ENCODE results near the gene KLLN.
A peak's percentile ranks its signal among the peaks of the same experiment; 100 is the strongest.
"Not testable (repeated sequence)": the region's sequence is repeated elsewhere in the genome, so short reads cannot be mapped to it uniquely, and the experiment has no call there.

The KLLN gene

GRCh38 chr10:87865241-87865881 lies 2.0 kb upstream of the KLLN start:
- Histone ChIP-seq H3K23ac (ENCODE audit: low read length in 2 of 2) (no peak overlapping the region), H3K9ac (ENCODE audit: low read length) (peak overlapping the region; percentile 97), H4K91ac (ENCODE audit: low read length) (no peak overlapping the region), H3K27ac (ENCODE audit: low read length, poor library complexity, severe bottlenecking) (no peak overlapping the region), H3K27me3 (ENCODE audit: control insufficient read depth in 1 of 2, insufficient read depth in 1 of 2, low read length in 2 of 2) (no peaks in the 10 kb centered on the region), H3K79me1 (replicated peaks; ENCODE audit: low read length, poor library complexity, severe bottlenecking) (no peaks in the 10 kb centered on the region), H3K9me3 (ENCODE audit: control insufficient read depth, low read length) (no peaks in the 10 kb centered on the region), H3K36me3 (ENCODE audit: control insufficient read depth in 1 of 2, insufficient read depth in 2 of 2, low read depth in 1 of 2, low read length in 2 of 2) (peaks cover 0 to 3% of the 10 kb centered on the region in 2 experiments), H2AK5ac (ENCODE audit: low read length, severe bottlenecking) (no peak overlapping the region), H4K8ac (ENCODE audit: low read length) (no peak overlapping the region), H2BK15ac (ENCODE audit: low read depth, poor library complexity, severe bottlenecking) (no peak overlapping the region), H2BK12ac (ENCODE audit: low read length in 2 of 2) (no peak overlapping the region), H2BK120ac (ENCODE audit: low read depth, low read length) (no peak overlapping the region), H3K4ac (ENCODE audit: low read depth in 1 of 2, low read length in 2 of 2) (no peak overlapping the region), H3K4me3 (ENCODE audit: insufficient read depth in 1 of 2, low read depth in 1 of 2, low read length in 2 of 2) (peak overlapping the region in 1 of 2 experiments; percentile 95), H3K4me2 (ENCODE audit: low read length, poor library complexity, severe bottlenecking) (peak overlapping the region; percentile 84), H3K4me1 (ENCODE audit: control insufficient read depth, insufficient read depth, low read depth, low read length) (peaks cover 9% of the 10 kb centered on the region), H2AFZ (ENCODE audit: low read depth, low read length) (no peak overlapping the region), H2BK5ac (ENCODE audit: low read depth, low read length, poor library complexity, severe bottlenecking) (no peak overlapping the region), H3K18ac (ENCODE audit: low read depth in 1 of 2, low read length in 2 of 2) (no peak overlapping the region), H3K14ac (ENCODE audit: low read length in 2 of 2) (no peak overlapping the region)
- WGBS = 27% methylated on average over 4 of the region's 4 CpGs
- no peak for DNase-seq

DNA sequence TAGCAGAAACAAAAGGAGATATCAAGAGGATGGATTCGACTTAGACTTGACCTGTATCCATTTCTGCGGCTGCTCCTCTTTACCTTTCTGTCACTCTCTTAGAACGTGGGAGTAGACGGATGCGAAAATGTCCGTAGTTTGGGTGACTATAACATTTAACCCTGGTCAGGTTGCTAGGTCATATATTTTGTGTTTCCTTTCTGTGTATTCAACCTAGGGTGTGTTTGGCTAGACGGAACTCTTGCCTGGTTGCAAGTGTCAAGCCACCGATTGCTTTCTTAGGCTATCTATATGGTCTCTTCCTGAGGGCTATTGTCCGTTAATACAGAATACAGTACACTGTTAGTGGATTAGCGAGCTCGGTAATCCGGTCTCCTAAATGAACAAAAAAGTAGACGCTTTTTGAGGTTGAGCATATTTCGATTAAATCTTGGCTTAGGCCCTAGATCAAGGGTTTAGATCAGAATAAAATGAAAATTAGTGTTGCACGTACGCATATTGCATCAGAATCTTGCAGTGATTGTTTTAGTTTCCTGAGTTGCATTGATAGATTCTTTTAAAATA lies 1.2 kb upstream of the KLLN start:
- peak; percentile 29 for DNase-seq
- WGBS = under 1% methylated on average over 14 of the region's 16 CpGs

DNA sequence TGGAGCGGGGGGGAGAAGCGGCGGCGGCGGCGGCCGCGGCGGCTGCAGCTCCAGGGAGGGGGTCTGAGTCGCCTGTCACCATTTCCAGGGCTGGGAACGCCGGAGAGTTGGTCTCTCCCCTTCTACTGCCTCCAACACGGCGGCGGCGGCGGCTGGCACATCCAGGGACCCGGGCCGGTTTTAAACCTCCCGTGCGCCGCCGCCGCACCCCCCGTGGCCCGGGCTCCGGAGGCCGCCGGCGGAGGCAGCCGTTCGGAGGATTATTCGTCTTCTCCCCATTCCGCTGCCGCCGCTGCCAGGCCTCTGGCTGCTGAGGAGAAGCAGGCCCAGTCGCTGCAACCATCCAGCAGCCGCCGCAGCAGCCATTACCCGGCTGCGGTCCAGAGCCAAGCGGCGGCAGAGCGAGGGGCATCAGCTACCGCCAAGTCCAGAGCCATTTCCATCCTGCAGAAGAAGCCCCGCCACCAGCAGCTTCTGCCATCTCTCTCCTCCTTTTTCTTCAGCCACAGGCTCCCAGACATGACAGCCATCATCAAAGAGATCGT lies 690 bp upstream of the KLLN start:
- H3K79me1 ChIP-seq (replicated peaks; ENCODE audit: low read length, poor library complexity, severe bottlenecking); H3K36me3 ChIP-seq (ENCODE audit: control insufficient read depth in 1 of 2, insufficient read depth in 2 of 2, low read depth in 1 of 2, low read length in 2 of 2); H3K27ac ChIP-seq (ENCODE audit: low read length, poor library complexity, severe bottlenecking); H3K9me3 ChIP-seq (ENCODE audit: control insufficient read depth, low read length); H2AK5ac ChIP-seq (ENCODE audit: low read length, severe bottlenecking); H2AFZ ChIP-seq (ENCODE audit: low read depth, low read length); H3K27me3 ChIP-seq (ENCODE audit: control insufficient read depth in 1 of 2, insufficient read depth in 1 of 2, low read length in 2 of 2); H3K4me1 ChIP-seq (ENCODE audit: control insufficient read depth, insufficient read depth, low read depth, low read length); H2BK5ac ChIP-seq (ENCODE audit: low read depth, low read length, poor library complexity, severe bottlenecking): not testable (repeated sequence)
- Histone ChIP-seq H3K23ac (ENCODE audit: low read length in 2 of 2) (peak overlapping the region in 1 of 2 experiments; percentile 96), H3K14ac (ENCODE audit: low read length in 2 of 2) (peak overlapping the region in 1 of 2 experiments; percentile 71), H2BK120ac (ENCODE audit: low read depth, low read length) (peak overlapping the region; percentile 82), H3K9ac (ENCODE audit: low read length) (peak overlapping the region; percentile 97), H3K4ac (ENCODE audit: low read depth in 1 of 2, low read length in 2 of 2) (peak overlapping the region; percentile 35 to 99), H4K91ac (ENCODE audit: low read length) (peak overlapping the region; percentile 84), H3K18ac (ENCODE audit: low read depth in 1 of 2, low read length in 2 of 2) (peak overlapping the region; percentile 94 to 98), H3K4me2 (ENCODE audit: low read length, poor library complexity, severe bottlenecking) (peak overlapping the region; percentile 35), H2BK15ac (ENCODE audit: low read depth, poor library complexity, severe bottlenecking) (peak overlapping the region; percentile 96), H4K8ac (ENCODE audit: low read length) (peak overlapping the region; percentile 79), H2BK12ac (ENCODE audit: low read length in 2 of 2) (peak overlapping the region; percentile 54 to 63), H3K4me3 (ENCODE audit: insufficient read depth in 1 of 2, low read depth in 1 of 2, low read length in 2 of 2) (peak overlapping the region; percentile 85 to 100)
- WGBS = under 1% methylated on average over 32 of the region's 47 CpGs
- peak; percentile 47 for DNase-seq

More for the DNA sequence above, 1.2 kb upstream of the KLLN start:
- H3K4me2 ChIP-seq (ENCODE audit: low read length, poor library complexity, severe bottlenecking) = peak overlapping the region; percentile 35
- H4K8ac ChIP-seq (ENCODE audit: low read length) = no peak overlapping the region
- no peak overlapping the region for H2BK120ac ChIP-seq (ENCODE audit: low read depth, low read length)
- peak overlapping the region; percentile 85 to 95 for H3K4me3 ChIP-seq (ENCODE audit: insufficient read depth in 1 of 2, low read depth in 1 of 2, low read length in 2 of 2)
- peak overlapping the region in 1 of 2 experiments; percentile 96 for H3K23ac ChIP-seq (ENCODE audit: low read length in 2 of 2)
- no peak overlapping the region for H4K91ac ChIP-seq (ENCODE audit: low read length)
- peak overlapping the region in 1 of 2 experiments; percentile 63 for H2BK12ac ChIP-seq (ENCODE audit: low read length in 2 of 2)
- no peak overlapping the region for H2AFZ ChIP-seq (ENCODE audit: low read depth, low read length)
- no peaks in the 10 kb centered on the region for H3K79me1 ChIP-seq (replicated peaks; ENCODE audit: low read length, poor library complexity, severe bottlenecking)
- peak overlapping the region in 1 of 2 experiments; percentile 82 for H3K4ac ChIP-seq (ENCODE audit: low read depth in 1 of 2, low read length in 2 of 2)
- H3K4me1 ChIP-seq (ENCODE audit: control insufficient read depth, insufficient read depth, low read depth, low read length) = peaks cover 9% of the 10 kb centered on the region
- H3K27ac ChIP-seq (ENCODE audit: low read length, poor library complexity, severe bottlenecking) = no peak overlapping the region
- H2AK5ac ChIP-seq (ENCODE audit: low read length, severe bottlenecking) = no peak overlapping the region
- peak overlapping the region; percentile 97 for H3K9ac ChIP-seq (ENCODE audit: low read length)
- no peaks in the 10 kb centered on the region for H3K9me3 ChIP-seq (ENCODE audit: control insufficient read depth, low read length)
- peak overlapping the region in 1 of 2 experiments; percentile 20 for H3K14ac ChIP-seq (ENCODE audit: low read length in 2 of 2)
- H3K36me3 ChIP-seq (ENCODE audit: control insufficient read depth in 1 of 2, insufficient read depth in 2 of 2, low read depth in 1 of 2, low read length in 2 of 2) = peaks cover 0 to 3% of the 10 kb centered on the region in 2 experiments
- no peak overlapping the region for H2BK15ac ChIP-seq (ENCODE audit: low read depth, poor library complexity, severe bottlenecking)
- H3K18ac ChIP-seq (ENCODE audit: low read depth in 1 of 2, low read length in 2 of 2) = peak overlapping the region; percentile 14 to 98
- no peaks in the 10 kb centered on the region for H3K27me3 ChIP-seq (ENCODE audit: control insufficient read depth in 1 of 2, insufficient read depth in 1 of 2, low read length in 2 of 2)
- no peak overlapping the region for H2BK5ac ChIP-seq (ENCODE audit: low read depth, low read length, poor library complexity, severe bottlenecking)

- under 1% methylated on average over 20 of the region's 21 CpGs for WGBS
- no peak overlapping the region for H2BK120ac ChIP-seq (ENCODE audit: low read depth, low read length)
- peak overlapping the region in 1 of 2 experiments; percentile 48 for H3K23ac ChIP-seq (ENCODE audit: low read length in 2 of 2)
- H4K8ac ChIP-seq (ENCODE audit: low read length) = peak overlapping the region; percentile 89
- H3K36me3 ChIP-seq (ENCODE audit: control insufficient read depth in 1 of 2, insufficient read depth in 2 of 2, low read depth in 1 of 2, low read length in 2 of 2) = no peaks in the 10 kb centered on the region
- H3K27me3 ChIP-seq (ENCODE audit: control insufficient read depth in 1 of 2, insufficient read depth in 1 of 2, low read length in 2 of 2) = no peaks in the 10 kb centered on the region
- peak overlapping the region; percentile 4 for H2AK5ac ChIP-seq (ENCODE audit: low read length, severe bottlenecking)
- H2BK15ac ChIP-seq (ENCODE audit: low read depth, poor library complexity, severe bottlenecking) = peak overlapping the region; percentile 56
- peak overlapping the region; percentile 64 to 69 for H3K4ac ChIP-seq (ENCODE audit: low read depth in 1 of 2, low read length in 2 of 2)
- no peaks in the 10 kb centered on the region for H3K79me1 ChIP-seq (replicated peaks; ENCODE audit: low read length, poor library complexity, severe bottlenecking)
- H4K91ac ChIP-seq (ENCODE audit: low read length) = peak overlapping the region; percentile 91
- DNase-seq = no peak
- peak overlapping the region; percentile 97 for H2AFZ ChIP-seq (ENCODE audit: low read depth, low read length)
- peak overlapping the region; percentile 97 for H3K9ac ChIP-seq (ENCODE audit: low read length)
- no peaks in the 10 kb centered on the region for H3K9me3 ChIP-seq (ENCODE audit: control insufficient read depth, low read length)
- H3K4me1 ChIP-seq (ENCODE audit: control insufficient read depth, insufficient read depth, low read depth, low read length) = peaks cover 6% of the 10 kb centered on the region
- peak overlapping the region; percentile 24 for H2BK5ac ChIP-seq (ENCODE audit: low read depth, low read length, poor library complexity, severe bottlenecking)
- peak overlapping the region; percentile 94 for H3K4me2 ChIP-seq (ENCODE audit: low read length, poor library complexity, severe bottlenecking)
- peak overlapping the region; percentile 67 to 98 for H2BK12ac ChIP-seq (ENCODE audit: low read length in 2 of 2)
- H3K4me3 ChIP-seq (ENCODE audit: insufficient read depth in 1 of 2, low read depth in 1 of 2, low read length in 2 of 2) = peak overlapping the region; percentile 85 to 100
- peak overlapping the region in 1 of 2 experiments; percentile 39 for H3K14ac ChIP-seq (ENCODE audit: low read length in 2 of 2)
- peak overlapping the region; percentile 86 to 99 for H3K18ac ChIP-seq (ENCODE audit: low read depth in 1 of 2, low read length in 2 of 2)
- H3K27ac ChIP-seq (ENCODE audit: low read length, poor library complexity, severe bottlenecking) = peak overlapping the region; percentile 91
These were observed 667 bp downstream of the KLLN start for GRCh38 chr10:87862679-87863052.

Data from mesenchymal stem cell (in vitro differentiated cells and primary cell).